NCI-H2081 treated with DMSO at 0.1 percent for 48 hours (cell line): ENCODE results near the gene DEF6.

Experiments used
- DNase-seq: peaks from one replicate; lab custom pipeline; 2025; lab: John Stamatoyannopoulos, UW

The DEF6 gene

GRCh38 chr6:35297601-35298481, at the start of gene DEF6:
DEF6 (plus strand) TSS chr6:35297818; CDS start chr6:35297857, 39 bp downstream.
- DNase-seq: peak; percentile 46

GRCh38 chr6:35248300-35248699, 49.3 kb upstream of the DEF6 start:
- DNase-seq: no peak

GRCh38 chr6:35248965-35249364, 48.7 kb upstream of the DEF6 start:
- DNase-seq: no peak

GRCh38 chr6:35251949-35252348, 45.7 kb upstream of the DEF6 start:
- no peak for DNase-seq

GRCh38 chr6:35253249-35253648, 44.4 kb upstream of the DEF6 start:
- no peak for DNase-seq

GRCh38 chr6:35258336-35258735, 39.3 kb upstream of the DEF6 start:
- no peak for DNase-seq

- no peak for DNase-seq
These were observed 38.8 kb upstream of the DEF6 start for GRCh38 chr6:35258858-35259193.

GRCh38 chr6:35259194-35259947, 38.2 kb upstream of the DEF6 start, which contains the start of gene ZNF76:
ZNF76 (plus strand) TSS chr6:35259735; CDS start chr6:35281152, 21,417 bp downstream.
- DNase-seq: peak; percentile 60

- no peak for DNase-seq
These were observed 37.5 kb upstream of the DEF6 start for GRCh38 chr6:35259948-35260590.

- DNase-seq: no peak
These were observed 36.7 kb upstream of the DEF6 start for GRCh38 chr6:35260591-35261570.

GRCh38 chr6:35262596-35262995, 35.0 kb upstream of the DEF6 start:
- DNase-seq: no peak

- DNase-seq: no peak
These were observed 32.9 kb upstream of the DEF6 start for GRCh38 chr6:35264550-35265274.

GRCh38 chr6:35265523-35265922, 32.1 kb upstream of the DEF6 start:
- DNase-seq: no peak

GRCh38 chr6:35267446-35267845, 30.2 kb upstream of the DEF6 start:
- no peak for DNase-seq

GRCh38 chr6:35267897-35268296, 29.7 kb upstream of the DEF6 start:
- no peak for DNase-seq

GRCh38 chr6:35272005-35272404, 25.6 kb upstream of the DEF6 start:
- DNase-seq: no peak

- DNase-seq: no peak
These were observed 23.6 kb upstream of the DEF6 start for GRCh38 chr6:35273822-35274559.

GRCh38 chr6:35275744-35276260, 21.8 kb upstream of the DEF6 start:
- no peak for DNase-seq

- no peak for DNase-seq
These were observed 18.9 kb upstream of the DEF6 start for GRCh38 chr6:35278708-35279107.

- no peak for DNase-seq
These were observed 16.7 kb upstream of the DEF6 start for GRCh38 chr6:35280903-35281302.
